NB4 (cell line): ENCODE results near the gene SPX.

Source experiments
- DNase-seq: peaks from one replicate; pipeline ENCODE4 v3.0.0; 2010; ENCODE audit warnings: low read depth
- H3K4me3 ChIP-seq: one replicate; pipeline ENCODE4 v1.5.1; 2011; ENCODE audit warnings: mild to moderate bottlenecking, low read depth, low read length, moderate library complexity
- MYC ChIP-seq: IDR thresholded peaks from 2 replicates; pipeline ENCODE4 v1.6.1; 2011; ENCODE audit warnings: low read depth, low read length
- POLR2A ChIP-seq: IDR thresholded peaks from 2 replicates; pipeline ENCODE4 v1.6.1; 2011; ENCODE audit warnings: mild to moderate bottlenecking; ENCODE audit not compliant: insufficient read length; ENCODE audit errors: extremely low read depth
- TF ChIP-seq, protein P1 (sequence below): IDR thresholded peaks from one replicate; pipeline ENCODE4 v1.5.1; 2012; ENCODE audit warnings: low read depth, low read length
- TF ChIP-seq, protein P2 (sequence below): IDR thresholded peaks from 2 replicates; pipeline ENCODE4 v1.6.1; 2011; ENCODE audit warnings: low read depth, low read length

The SPX gene

GRCh38 chr12:21573733-21574358 lies 47.8 kb downstream of the SPX start:
- no peak for DNase-seq
- H3K4me3 ChIP-seq: no peak overlapping the region
- TF ChIP-seq, protein P1, sequence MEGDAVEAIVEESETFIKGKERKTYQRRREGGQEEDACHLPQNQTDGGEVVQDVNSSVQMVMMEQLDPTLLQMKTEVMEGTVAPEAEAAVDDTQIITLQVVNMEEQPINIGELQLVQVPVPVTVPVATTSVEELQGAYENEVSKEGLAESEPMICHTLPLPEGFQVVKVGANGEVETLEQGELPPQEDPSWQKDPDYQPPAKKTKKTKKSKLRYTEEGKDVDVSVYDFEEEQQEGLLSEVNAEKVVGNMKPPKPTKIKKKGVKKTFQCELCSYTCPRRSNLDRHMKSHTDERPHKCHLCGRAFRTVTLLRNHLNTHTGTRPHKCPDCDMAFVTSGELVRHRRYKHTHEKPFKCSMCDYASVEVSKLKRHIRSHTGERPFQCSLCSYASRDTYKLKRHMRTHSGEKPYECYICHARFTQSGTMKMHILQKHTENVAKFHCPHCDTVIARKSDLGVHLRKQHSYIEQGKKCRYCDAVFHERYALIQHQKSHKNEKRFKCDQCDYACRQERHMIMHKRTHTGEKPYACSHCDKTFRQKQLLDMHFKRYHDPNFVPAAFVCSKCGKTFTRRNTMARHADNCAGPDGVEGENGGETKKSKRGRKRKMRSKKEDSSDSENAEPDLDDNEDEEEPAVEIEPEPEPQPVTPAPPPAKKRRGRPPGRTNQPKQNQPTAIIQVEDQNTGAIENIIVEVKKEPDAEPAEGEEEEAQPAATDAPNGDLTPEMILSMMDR: no peak
- TF ChIP-seq POLR2A: no peak

GRCh38 chr12:21576431-21576830 lies 50.3 kb downstream of the SPX start:
- TF ChIP-seq MYC: no peak
- TF ChIP-seq, protein P1: no peak
- TF ChIP-seq, protein P2, sequence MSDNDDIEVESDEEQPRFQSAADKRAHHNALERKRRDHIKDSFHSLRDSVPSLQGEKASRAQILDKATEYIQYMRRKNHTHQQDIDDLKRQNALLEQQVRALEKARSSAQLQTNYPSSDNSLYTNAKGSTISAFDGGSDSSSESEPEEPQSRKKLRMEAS: no peak
- no peak for TF ChIP-seq POLR2A
- no peak for DNase-seq

GRCh38 chr12:21577516-21577915 lies 51.4 kb downstream of the SPX start:
- no peak overlapping the region for H3K4me3 ChIP-seq
- TF ChIP-seq, protein P2: no peak
- TF ChIP-seq, protein P1: no peak
- TF ChIP-seq POLR2A (no peak), MYC (no peak)
- no peak for DNase-seq

More at GRCh38 chr12:21576431-21576830, 50.3 kb downstream of the SPX start:
- no peak overlapping the region for H3K4me3 ChIP-seq

DNA sequence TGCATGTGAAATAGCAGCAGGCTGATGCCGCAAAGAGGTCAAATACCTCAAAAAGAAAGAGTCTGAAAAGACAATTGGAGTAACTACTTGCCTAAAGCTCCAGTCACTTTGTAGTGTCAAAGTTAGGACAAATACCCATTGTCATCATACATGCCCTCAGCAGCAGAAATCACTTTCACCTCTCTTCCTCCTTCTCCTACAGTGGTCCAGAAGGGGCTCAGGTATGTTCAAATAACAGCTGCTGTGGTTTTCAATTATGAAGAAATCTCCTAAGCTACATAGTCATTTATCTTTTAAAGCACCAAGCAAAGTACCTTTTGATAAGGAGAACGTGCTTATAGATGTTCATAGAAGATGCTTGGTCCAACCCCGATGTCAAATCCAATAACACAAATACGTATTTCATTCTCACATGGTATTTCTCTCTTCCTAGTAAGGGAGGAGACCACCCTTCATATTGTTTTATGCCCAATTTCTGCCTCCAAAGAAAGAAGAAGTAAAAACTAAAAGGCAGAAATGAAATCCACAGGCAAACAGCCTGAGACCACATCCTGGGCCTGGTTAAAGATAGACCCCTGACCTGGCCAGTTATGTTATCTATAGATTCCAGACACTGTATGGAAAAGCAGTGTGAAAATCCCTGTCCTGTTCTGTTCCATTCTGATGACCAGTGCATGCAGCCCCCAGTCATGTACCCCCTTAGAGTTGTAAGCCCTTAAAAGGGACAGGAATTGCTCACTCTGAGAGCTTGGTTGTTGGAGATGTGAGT lies 54.8 kb downstream of the SPX start:
- H3K4me3 ChIP-seq: no peak overlapping the region

More for the DNA sequence above, 54.8 kb downstream of the SPX start:
- TF ChIP-seq, protein P1: no peak
- TF ChIP-seq MYC (no peak), POLR2A (no peak)
- TF ChIP-seq, protein P2: no peak
- no peak for DNase-seq
